COLO668 (cell line): ENCODE results near the gene MIOX.
"Not testable (repeated sequence)": the region's sequence is repeated elsewhere in the genome, so short reads cannot be mapped to it uniquely, and the experiment has no call there.

Experiments used
- DNase-seq: peaks from one replicate; lab custom pipeline; 2025; ENCODE audit not compliant: unreplicated experiment; lab: John Stamatoyannopoulos, UW

The MIOX gene

GRCh38 chr22:50528682-50529415, 42.2 kb downstream of the MIOX start:
- DNase-seq, result no peak

- no peak for DNase-seq
Observed at GRCh38 chr22:50529416-50529896, 42.8 kb downstream of the MIOX start.

DNA sequence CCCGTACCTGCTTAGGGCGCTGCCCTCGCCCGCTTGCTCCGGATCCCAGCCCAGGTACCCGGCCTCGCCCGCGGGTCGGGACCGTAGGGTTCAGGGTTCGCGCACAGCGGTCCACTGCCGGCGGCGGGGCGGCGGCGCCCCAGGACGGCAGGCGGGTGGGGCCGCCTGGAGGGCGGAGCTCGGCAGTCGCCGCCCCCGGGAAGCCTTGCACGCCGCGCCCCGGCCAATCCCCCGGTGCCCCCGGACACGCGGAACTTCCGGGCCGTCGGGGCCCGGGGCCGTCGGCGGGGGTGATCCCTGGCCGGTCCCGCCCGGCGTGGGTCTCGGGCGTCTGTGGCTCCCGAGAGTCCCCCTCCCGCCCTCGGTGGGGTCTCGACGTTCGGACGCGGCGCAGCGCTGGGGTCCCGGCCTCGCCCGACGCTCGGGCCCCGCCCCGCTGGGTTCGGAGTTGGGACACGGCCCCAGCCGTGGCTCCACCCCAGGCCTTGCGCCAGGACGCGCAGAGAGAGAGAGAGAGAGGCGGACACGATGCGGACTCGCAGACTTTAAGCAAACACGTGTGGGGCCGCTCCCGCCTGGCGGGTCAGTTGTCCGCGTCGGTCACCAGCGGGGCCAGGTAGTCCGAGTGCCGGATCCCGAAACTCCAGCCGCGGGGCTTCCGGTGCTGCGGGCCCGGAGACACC, 43.4 kb downstream of the MIOX start, which contains the start of gene TYMP:
TYMP (minus strand) TSS at position 116 of the 683 bp plus-strand sequence. CDS start 303 bp downstream, outside the sequence.
- DNase-seq, result peak; percentile 41

DNA sequence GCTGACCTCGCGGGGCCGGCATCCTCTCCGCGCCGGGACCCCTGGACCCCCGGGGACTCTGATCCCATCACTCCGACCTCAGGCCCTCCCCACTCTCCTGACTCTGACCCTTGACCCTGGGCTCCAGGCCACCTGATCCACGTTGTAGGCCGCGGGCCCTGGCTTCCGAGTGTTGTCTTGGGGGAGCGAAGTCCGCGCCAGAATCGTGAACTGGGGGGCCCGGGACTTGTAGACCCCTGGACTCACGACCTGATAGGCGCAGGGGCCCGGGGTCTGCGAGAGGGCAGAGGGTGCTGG, 43.9 kb downstream of the MIOX start:
- DNase-seq, result no peak

DNA sequence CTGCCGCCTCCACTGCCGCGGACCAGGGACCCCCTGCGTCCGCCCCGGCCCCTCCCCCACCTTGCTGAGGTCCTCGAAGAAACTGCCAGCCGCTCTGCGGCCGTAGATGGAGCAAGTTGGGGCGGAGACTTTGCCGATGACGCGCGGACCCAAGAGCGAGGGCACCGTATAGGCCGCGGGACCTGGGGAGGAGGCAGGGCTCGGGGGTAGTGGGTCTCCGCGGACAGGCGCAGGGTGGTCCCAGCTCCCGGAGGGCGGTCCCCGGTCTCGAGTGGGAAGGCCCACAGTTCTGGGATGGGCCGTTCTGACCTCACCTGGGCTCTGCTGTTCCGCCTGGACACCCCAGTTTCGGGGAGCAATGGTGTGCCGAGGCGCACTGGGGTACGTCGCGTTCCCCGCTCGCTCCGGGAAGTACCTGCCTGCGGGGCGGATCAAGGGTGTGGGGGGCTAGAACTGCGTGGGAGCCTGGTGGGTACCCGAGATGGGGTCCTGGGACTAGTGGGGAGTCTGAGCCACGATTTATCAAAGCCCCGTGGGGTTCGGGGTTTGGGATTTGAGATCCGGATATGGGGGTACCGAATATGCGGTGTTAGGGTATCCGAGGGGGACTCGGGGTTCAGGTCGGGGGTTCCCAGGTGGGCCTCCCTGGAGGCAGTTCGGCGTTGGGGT, 44.4 kb downstream of the MIOX start:
- peak; percentile 62 for DNase-seq

GRCh38 chr22:50531546-50531961, 44.9 kb downstream of the MIOX start:
- DNase-seq, result peak; percentile 71

- peak; percentile 64 for DNase-seq
Observed at GRCh38 chr22:50531962-50532674, 45.5 kb downstream of the MIOX start.

DNA sequence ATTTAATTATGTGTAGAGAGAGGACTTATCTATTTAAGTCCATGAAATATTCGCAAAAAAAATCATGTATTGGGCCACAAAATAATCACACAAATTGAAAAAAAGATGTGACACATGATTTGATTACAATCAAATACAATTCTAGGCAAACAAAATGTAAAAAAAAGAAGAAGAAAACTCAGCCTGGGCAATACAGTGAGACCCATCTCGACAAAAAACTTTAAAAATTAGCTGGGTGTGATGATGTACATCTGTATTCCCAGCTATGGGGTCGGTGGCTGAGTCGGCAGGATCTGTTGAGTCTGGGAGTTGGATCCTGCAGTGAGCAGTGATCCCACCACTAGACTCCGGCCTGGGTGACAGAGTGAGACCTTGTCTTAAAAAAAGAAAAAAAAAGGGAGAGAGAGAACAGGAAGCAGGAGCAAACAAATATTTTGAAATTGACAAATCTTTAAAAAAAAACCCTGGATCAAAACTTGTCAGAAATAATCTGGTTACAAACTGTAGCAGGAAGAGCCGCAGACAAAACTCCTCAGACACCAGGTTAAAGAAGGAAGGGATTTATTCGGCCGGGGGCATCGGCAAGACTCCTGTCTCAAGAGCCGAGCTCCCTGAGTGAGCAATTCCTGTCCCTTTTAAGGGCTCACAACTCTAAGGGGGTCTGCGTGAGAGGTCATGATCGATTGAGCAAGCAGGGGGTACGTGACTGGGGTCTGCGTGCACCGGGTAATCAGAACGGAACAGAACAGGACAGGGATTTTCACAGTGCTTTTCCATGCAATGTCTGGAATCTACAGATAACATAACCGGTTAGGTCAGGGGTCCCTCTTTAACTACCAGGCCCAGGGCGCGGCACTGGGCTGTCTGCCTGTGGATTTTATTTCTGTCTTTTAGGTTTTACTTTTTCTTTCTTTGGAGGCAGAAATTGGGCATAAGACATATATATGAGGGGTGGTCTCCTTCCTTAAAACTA, 46.5 kb downstream of the MIOX start:
- DNase-seq, result no peak

DNA sequence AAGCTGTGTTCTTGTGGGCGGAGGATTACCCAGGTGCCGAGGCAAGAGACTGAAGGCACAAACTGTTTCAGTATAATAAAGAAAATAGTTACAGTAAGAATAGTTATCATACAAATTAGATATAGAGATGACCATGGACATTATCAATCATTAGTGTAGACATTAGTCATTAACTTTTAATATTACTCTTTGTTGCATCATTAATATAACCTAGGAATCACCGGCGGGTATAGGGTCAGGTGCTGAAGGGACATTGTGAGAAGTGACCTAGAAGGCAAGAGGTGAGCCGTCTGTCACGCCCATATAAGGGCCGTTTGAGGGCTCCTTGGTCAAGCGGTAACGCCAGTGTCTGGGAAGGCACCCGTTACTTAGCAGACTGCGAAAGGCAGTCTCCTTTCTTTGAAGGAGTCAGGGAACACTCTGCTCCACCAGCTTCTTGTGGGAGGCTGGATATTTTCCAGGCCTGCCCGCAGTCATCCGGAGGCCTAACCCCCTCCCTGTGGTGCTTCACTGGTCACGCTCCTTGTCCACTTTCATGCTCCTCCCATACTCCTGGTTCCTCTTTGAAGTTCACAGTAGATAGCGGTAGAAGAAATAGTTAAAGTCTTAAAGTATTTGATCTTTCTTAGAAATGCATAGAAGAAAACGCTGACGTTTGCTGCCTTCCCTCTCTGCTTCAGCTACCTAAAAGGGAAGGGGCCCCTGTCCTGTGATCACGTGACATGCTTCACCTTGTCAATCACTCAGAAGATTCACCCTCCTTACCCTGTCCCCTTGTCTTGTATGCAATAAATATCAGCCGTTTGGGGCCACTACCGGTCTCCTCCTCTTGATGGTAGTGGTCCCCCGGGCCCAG, 47.4 kb downstream of the MIOX start:
- not testable (repeated sequence) for DNase-seq

GRCh38 chr22:50535113-50535512, 48.5 kb downstream of the MIOX start:
- DNase-seq, result no peak

GRCh38 chr22:50536226-50536625, 49.6 kb downstream of the MIOX start:
- DNase-seq, result no peak

DNA sequence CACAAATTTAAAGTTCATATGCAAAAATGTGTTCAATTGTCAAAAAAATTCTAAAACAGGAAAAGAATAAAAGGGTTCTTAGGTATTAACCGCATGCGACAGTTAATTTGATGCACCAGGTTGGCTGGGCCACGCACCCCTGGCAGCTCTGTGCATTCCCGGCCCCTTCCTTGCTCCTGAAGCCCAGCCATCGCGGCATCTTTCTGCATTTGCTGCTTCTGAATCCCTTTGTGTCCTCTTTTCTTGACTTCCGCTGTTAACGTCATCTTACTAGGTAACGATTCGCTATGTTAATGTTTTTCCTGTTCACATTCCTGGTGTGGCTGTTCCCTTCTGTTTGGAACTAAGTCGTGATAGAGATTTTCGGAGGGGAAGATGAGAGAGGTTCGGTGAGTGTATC, 51.1 kb downstream of the MIOX start:
- DNase-seq, result no peak
